K562 (cell line): ENCODE results near the gene RNF217. TPM values are rescaled to one million over a fixed set of nuclear protein-coding genes. Genes with fewer than 3 reads are reported as not detected.

Source experiments
- ATAC-seq: fragments of 200-7000 bp; cut with Tn5 transposase; 3 replicates; pipeline ENCODE4 v1.9.1; 2020; ENCODE audit warnings: moderate library complexity
- BruUV-seq: library from RNA; stranded (reverse); fragments of 400-500 nt; replicated peaks from 2 replicates; lab custom pipeline; 2021; lab: Mats Ljungman, UMichigan
- CTCF ChIA-PET: fragments of 300-600 bp; formaldehyde crosslinking; extraction: SDS; loops from one replicate; lab custom pipeline; 2021; ENCODE audit warnings: low intra/inter-chr PET ratio; lab: Yijun Ruan, JAX
- POLR2A ChIA-PET: fragments of 300-600, 350-650 bp; sonication (Branson Sonifier 250); formaldehyde crosslinking; extraction: SDS; loops from one replicate; lab custom pipeline; 2021; ENCODE audit warnings: antibody characterized with exemption, inconsistent platforms; lab: Yijun Ruan, JAX
- DNase-seq, 4 experiments: peaks; one replicate each; pipeline versions ENCODE4 v3.0.0 to v3.0.0-alpha.2; 2011 to 2018; ENCODE audit warnings: low spot score in 3 of 4, mixed read lengths in 3 of 4; ENCODE audit errors: extremely low read depth in 1 of 4
- FAIRE-seq: peaks from 2 replicates; lab custom pipeline; 2011; peaks lifted over from hg19 to GRCh38; lab: Jason Lieb, UNC
- H2AFZ ChIP-seq: 2 replicates; pipeline ENCODE4 v1.6.0; 2011; ENCODE audit warnings: low read depth, low read length, control low read depth, inconsistent platforms
- H3K27ac ChIP-seq: fragments of 200-600 bp; 3 replicates; pipeline ENCODE4 v1.8.0; 2011; ENCODE audit warnings: low read depth, mild to moderate bottlenecking, control low read depth, inconsistent platforms, low read length, moderate library complexity, mixed read lengths; ENCODE audit errors: extremely low read depth
- H3K27me3 ChIP-seq, 2 experiments: fragments of 300-600 bp in 1 of 2; 2 replicates in 1 of 2; 3 replicates in 1 of 2; pipeline versions ENCODE4 v1.6.0 to v1.8.0; 2011; ENCODE audit warnings: inconsistent platforms in 2 of 2, low read length in 2 of 2, mild to moderate bottlenecking in 1 of 2, mixed read lengths in 1 of 2, moderate library complexity in 1 of 2; ENCODE audit not compliant: control insufficient read depth in 2 of 2, insufficient read depth in 2 of 2
- H3K36me3 ChIP-seq: fragments of 300-600 bp; 3 replicates; pipeline ENCODE4 v1.8.0; 2011; ENCODE audit warnings: mild to moderate bottlenecking, low read length, inconsistent platforms; ENCODE audit not compliant: control insufficient read depth, insufficient read depth
- H3K4me1 ChIP-seq, 2 experiments: fragments of 200-600 bp in 1 of 2; replicated peaks in 1 of 2; 2 replicates in 1 of 2; 3 replicates in 1 of 2; pipeline versions ENCODE4 v1.5.1 to v1.8.0; 2011; ENCODE audit warnings: inconsistent platforms in 2 of 2, low read length in 2 of 2, mild to moderate bottlenecking in 1 of 2, mixed read lengths in 1 of 2, moderate library complexity in 1 of 2; ENCODE audit not compliant: control insufficient read depth in 2 of 2, insufficient read depth in 2 of 2
- H3K4me2 ChIP-seq: 2 replicates; pipeline ENCODE4 v1.6.1; 2011; ENCODE audit warnings: low read length, control low read depth, inconsistent platforms, mixed read lengths; ENCODE audit not compliant: insufficient read depth
- H3K4me3 ChIP-seq: fragments of 200-600 bp; sonication (generic), shearing (Covaris generic); 2 replicates; pipeline ENCODE4 v1.5.1; 2016; ENCODE audit warnings: control low read depth, inconsistent platforms
- H3K79me2 ChIP-seq: fragments of 200-600 bp; 3 replicates; pipeline ENCODE4 v1.8.0; 2011; ENCODE audit warnings: low read length, inconsistent platforms; ENCODE audit not compliant: control insufficient read depth, insufficient read depth
- H3K9ac ChIP-seq, 2 experiments: 2 replicates each; pipeline versions ENCODE4 v1.6.0 to v1.6.1; 2011; ENCODE audit warnings: low read depth in 2 of 2, low read length in 2 of 2, control low read depth in 1 of 2, inconsistent platforms in 1 of 2, mild to moderate bottlenecking in 1 of 2, mixed read lengths in 1 of 2; ENCODE audit not compliant: insufficient read depth in 1 of 2
- H3K9me1 ChIP-seq: one replicate; pipeline ENCODE4 v1.6.0; 2011; ENCODE audit warnings: inconsistent platforms, mild to moderate bottlenecking, low read length, moderate library complexity; ENCODE audit not compliant: control insufficient read depth, insufficient read depth
- H3K9me3 ChIP-seq: replicated peaks from 2 replicates; pipeline ENCODE4 v1.5.1; 2011; ENCODE audit warnings: low read depth, low read length, inconsistent platforms; ENCODE audit not compliant: control insufficient read depth, insufficient read depth
- H4K20me1 ChIP-seq: replicated peaks from 2 replicates; pipeline ENCODE4 v1.6.1; 2011; ENCODE audit warnings: low read length, inconsistent platforms, mixed read lengths; ENCODE audit not compliant: control insufficient read depth, insufficient read depth
- C11orf30 ChIP-seq: fragments of 450-650 bp; IDR thresholded peaks from 2 replicates; pipeline ENCODE4 v1.6.1; 2016; ENCODE audit warnings: low read depth, mild to moderate bottlenecking
- CHAMP1 ChIP-seq: fragments of 450-650 bp; IDR thresholded peaks from 2 replicates; pipeline ENCODE4 v1.6.1; 2016; ENCODE audit warnings: mild to moderate bottlenecking
- EHMT2 ChIP-seq: fragments of 450-650 bp; IDR thresholded peaks from 2 replicates; pipeline ENCODE4 v1.6.1; 2018; ENCODE audit warnings: antibody characterized with exemption
- GTF2F1 ChIP-seq: IDR thresholded peaks from 2 replicates; pipeline ENCODE4 v1.6.1; 2011; ENCODE audit warnings: low read depth, low read length, improper control_type of control experiment
- MAFG ChIP-seq: fragments of 450-650 bp; conservative IDR thresholded peaks from 2 replicates; pipeline ENCODE4 v1.6.1; 2016; ENCODE audit warnings: missing genetic modification characterization, missing compliant biosample characterization
- NFE2 ChIP-seq: IDR thresholded peaks from 2 replicates; pipeline ENCODE4 v1.6.1; 2014; ENCODE audit warnings: antibody characterized with exemption, low read depth
- SOX6 ChIP-seq: fragments of 450-650 bp; IDR thresholded peaks from 2 replicates; pipeline ENCODE4 v1.6.1; 2014; ENCODE audit warnings: mild to moderate bottlenecking
- SREBF1 ChIP-seq: fragments of 150-350 bp; IDR thresholded peaks from 2 replicates; pipeline ENCODE4 v1.6.1; 2014; ENCODE audit warnings: antibody characterized with exemption, low read depth, low read length, borderline replicate concordance
- TCFL5 ChIP-seq: fragments of 250-450 bp; sonication (Bioruptor Pico); conservative IDR thresholded peaks from 2 replicates; pipeline ENCODE4 v1.6.1; 2021; ENCODE audit warnings: mild to moderate bottlenecking, moderate library complexity, matching md5 sums
- THRB ChIP-seq: fragments of 450-650 bp; formaldehyde crosslinking; conservative IDR thresholded peaks from 2 replicates; pipeline ENCODE4 v1.4.0; 2022; ENCODE audit warnings: mild to moderate bottlenecking, missing genetic modification characterization
- ZNF316 ChIP-seq: fragments of 450-650 bp; IDR thresholded peaks from 2 replicates; pipeline ENCODE4 v1.6.1; 2016
- WGBS: fragments of 100-300 bp; shearing (Covaris generic); methylation state at CpG from one replicate; pipeline ENCODE4 v1.1.6; 2016; ENCODE audit warnings: low coverage, mixed read lengths; ENCODE audit not compliant: insufficient coverage; ENCODE audit errors: missing lambda C conversion rate; 5-methylcytosine and 5-hydroxymethylcytosine counted together
- in situ Hi-C: fragments of 300-500 bp; cut with MboI; formaldehyde crosslinking; loops from 4 replicates; pipeline ENCODE4 v1.15.0; 2018; ENCODE audit warnings: inconsistent platforms, mixed read lengths
- intact Hi-C: fragments of 100-400 bp; cut with micrococcal nuclease; formaldehyde crosslinking; loops from 2 replicates; pipeline ENCODE4 v1.14.2; 2022
- polyA plus RNA-seq, 8 experiments: library from polyadenylated mRNA; depleted of rRNA in 4 of 8; stranded (reverse) in 5 of 8; unstranded in 3 of 8; fragments of >200 nt; fragmentation: Nextera tagmentation in 2 of 8; fragmentation: Illumina TruSeq in 1 of 8; extraction: Ambion mirVana in 2 of 8; extraction: Trizol in 1 of 8; gene quantifications; 2 replicates each; pipeline versions ENCODE4 v1.2.1 to v1.2.3, GENCODE V29; 2011 to 2014; ENCODE audit warnings: inconsistent platforms in 1 of 8, missing spikeins in 1 of 8
- total RNA-seq, 7 experiments: library from RNA; depleted of rRNA in 6 of 7; stranded (reverse); fragments of >200 nt in 6 of 7; fragmentation: Illumina TruSeq in 2 of 7; extraction: Trizol in 2 of 7; gene quantifications; 2 replicates each; pipeline versions ENCODE4 v1.2.1 to v1.2.3, GENCODE V29; 2011 to 2021; ENCODE audit warnings: low replicate concordance in 1 of 7
- TF ChIP-seq, protein P1 (sequence below): sonication (generic); formaldehyde crosslinking; IDR thresholded peaks from 2 replicates; pipeline ENCODE4 v1.8.1; 2022; ENCODE audit warnings: missing genetic modification reagents
- TF ChIP-seq, protein P2 (sequence below): fragments of 450-650 bp; IDR thresholded peaks from 2 replicates; pipeline ENCODE4 v1.6.1; 2014; ENCODE audit warnings: low read depth, mild to moderate bottlenecking, moderate library complexity, borderline replicate concordance
- TF ChIP-seq, protein P3 (sequence below): fragments of 450-650 bp; IDR thresholded peaks from 2 replicates; pipeline ENCODE4 v1.6.1; 2016

Gene RNF217
- total and polyA plus RNA-seq, 9 of the 15 experiments (the other 6 are each of a cell fraction or from before 2014, with no cell fraction given), result 2.9 to 25.6 (median 12.0) TPM

DNA sequence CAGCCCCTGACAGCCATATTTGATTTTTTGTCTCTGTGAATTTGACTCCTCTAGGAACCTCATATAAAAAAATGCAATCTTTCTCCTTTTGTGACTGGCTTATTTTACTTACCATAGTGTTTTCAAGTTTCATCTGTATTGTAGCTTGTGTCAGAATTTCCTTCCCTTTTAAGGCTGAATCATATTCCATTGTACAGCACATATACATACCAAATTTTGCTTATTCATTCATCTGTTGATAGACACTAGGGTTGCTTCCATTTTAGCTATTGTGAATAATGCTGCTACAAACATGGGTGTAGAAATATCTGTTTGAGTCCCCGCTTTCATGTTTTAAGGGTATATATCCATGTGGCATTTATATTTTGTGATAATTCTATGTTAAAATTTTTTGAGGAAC, 49.2 kb upstream of the RNF217 start:
- ChIA-PET CTCF (no interaction called here), POLR2A (no interaction called here)
- WGBS, result 84% methylated on average over 1 of the region's 1 CpG
- intact Hi-C loops, result no loop called here
- DNase-seq, result no peak
- BruUV-seq, result no TSS peak
- Histone ChIP-seq H3K36me3 (no peaks in the 10 kb centered on the region), H3K4me2 (no peak overlapping the region), H3K79me2 (no peaks in the 10 kb centered on the region), H3K9me3 (no peaks in the 10 kb centered on the region), H3K9ac (no peak overlapping the region), H3K27ac (no peak overlapping the region), H4K20me1 (no peaks in the 10 kb centered on the region), H3K4me1 (no peaks in the 10 kb centered on the region), H3K27me3 (no peaks in the 10 kb centered on the region), H2AFZ (peak overlapping the region; percentile 34; the same call in 1 of the 2 replicates), H3K9me1 (no peaks in the 10 kb centered on the region), H3K4me3 (no peak overlapping the region)
- no peak for FAIRE-seq
- 0 out of 3 replicates have a peak, but pooled peaks have one; percentile 32 for ATAC-seq
- in situ Hi-C loops, result no loop called here
- TF ChIP-seq CHAMP1 (no peak), EHMT2 (no peak), THRB (CRISPR knock-in tag) (no peak), MAFG (tag) (peak; percentile 50), SREBF1 (no peak), GTF2F1 (no peak), ZNF316 (peak; percentile 67), NFE2 (peak; percentile 21; the same call in 1 of the 2 replicates), SOX6 (no peak), TCFL5 (CRISPR knock-in tag) (no peak), C11orf30 (peak; percentile 51)
- TF ChIP-seq, protein P1, sequence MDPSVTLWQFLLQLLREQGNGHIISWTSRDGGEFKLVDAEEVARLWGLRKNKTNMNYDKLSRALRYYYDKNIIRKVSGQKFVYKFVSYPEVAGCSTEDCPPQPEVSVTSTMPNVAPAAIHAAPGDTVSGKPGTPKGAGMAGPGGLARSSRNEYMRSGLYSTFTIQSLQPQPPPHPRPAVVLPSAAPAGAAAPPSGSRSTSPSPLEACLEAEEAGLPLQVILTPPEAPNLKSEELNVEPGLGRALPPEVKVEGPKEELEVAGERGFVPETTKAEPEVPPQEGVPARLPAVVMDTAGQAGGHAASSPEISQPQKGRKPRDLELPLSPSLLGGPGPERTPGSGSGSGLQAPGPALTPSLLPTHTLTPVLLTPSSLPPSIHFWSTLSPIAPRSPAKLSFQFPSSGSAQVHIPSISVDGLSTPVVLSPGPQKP (CRISPR knock-in tag), result no peak
- TF ChIP-seq, protein P2, sequence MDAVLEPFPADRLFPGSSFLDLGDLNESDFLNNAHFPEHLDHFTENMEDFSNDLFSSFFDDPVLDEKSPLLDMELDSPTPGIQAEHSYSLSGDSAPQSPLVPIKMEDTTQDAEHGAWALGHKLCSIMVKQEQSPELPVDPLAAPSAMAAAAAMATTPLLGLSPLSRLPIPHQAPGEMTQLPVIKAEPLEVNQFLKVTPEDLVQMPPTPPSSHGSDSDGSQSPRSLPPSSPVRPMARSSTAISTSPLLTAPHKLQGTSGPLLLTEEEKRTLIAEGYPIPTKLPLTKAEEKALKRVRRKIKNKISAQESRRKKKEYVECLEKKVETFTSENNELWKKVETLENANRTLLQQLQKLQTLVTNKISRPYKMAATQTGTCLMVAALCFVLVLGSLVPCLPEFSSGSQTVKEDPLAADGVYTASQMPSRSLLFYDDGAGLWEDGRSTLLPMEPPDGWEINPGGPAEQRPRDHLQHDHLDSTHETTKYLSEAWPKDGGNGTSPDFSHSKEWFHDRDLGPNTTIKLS, result no peak
- TF ChIP-seq, protein P3, sequence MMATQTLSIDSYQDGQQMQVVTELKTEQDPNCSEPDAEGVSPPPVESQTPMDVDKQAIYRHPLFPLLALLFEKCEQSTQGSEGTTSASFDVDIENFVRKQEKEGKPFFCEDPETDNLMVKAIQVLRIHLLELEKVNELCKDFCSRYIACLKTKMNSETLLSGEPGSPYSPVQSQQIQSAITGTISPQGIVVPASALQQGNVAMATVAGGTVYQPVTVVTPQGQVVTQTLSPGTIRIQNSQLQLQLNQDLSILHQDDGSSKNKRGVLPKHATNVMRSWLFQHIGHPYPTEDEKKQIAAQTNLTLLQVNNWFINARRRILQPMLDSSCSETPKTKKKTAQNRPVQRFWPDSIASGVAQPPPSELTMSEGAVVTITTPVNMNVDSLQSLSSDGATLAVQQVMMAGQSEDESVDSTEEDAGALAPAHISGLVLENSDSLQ, result 0 out of 2 replicates have a peak, but pooled peaks have one; percentile 21
